HL-60 (cell line): ENCODE data around the gene CCDC142.

Source experiments
- DNase-seq, 2 experiments: peaks; one replicate each; pipeline ENCODE4 v3.0.0-alpha.2; 2010 to 2020; ENCODE audit warnings: low read depth in 1 of 2, low spot score in 1 of 2
- H3K27ac ChIP-seq: fragments of 250-450 bp; sonication (Bioruptor Pico); replicated peaks from 2 replicates; pipeline ENCODE4 v1.5.1; 2020; ENCODE audit warnings: mild to moderate bottlenecking, moderate library complexity
- H3K27me3 ChIP-seq: fragments of 250-450 bp; sonication (Bioruptor Pico); 2 replicates; pipeline ENCODE4 v1.5.1; 2021; ENCODE audit warnings: mild to moderate bottlenecking, moderate library complexity; ENCODE audit not compliant: insufficient read depth, poor library complexity, severe bottlenecking
- H3K4me3 ChIP-seq: replicated peaks from 2 replicates; pipeline ENCODE4 v1.5.1; 2011; ENCODE audit warnings: mild to moderate bottlenecking, control low read depth, low read length; ENCODE audit not compliant: insufficient read depth
- CTCF ChIP-seq: IDR thresholded peaks from one replicate; pipeline ENCODE4 v1.5.1; 2011; ENCODE audit warnings: low read length, control low read depth, inconsistent platforms; ENCODE audit not compliant: insufficient read depth
- GABPA ChIP-seq: IDR thresholded peaks from 2 replicates; pipeline ENCODE4 v1.6.1; 2012; ENCODE audit warnings: low read depth
- POLR2AphosphoS5 ChIP-seq: IDR thresholded peaks from 2 replicates; pipeline ENCODE4 v1.6.1; 2012; ENCODE audit warnings: low read depth
- REST ChIP-seq: IDR thresholded peaks from 2 replicates; pipeline ENCODE4 v1.6.1; 2012; ENCODE audit warnings: low read depth; ENCODE audit not compliant: insufficient replicate concordance
- SPI1 ChIP-seq: IDR thresholded peaks from 2 replicates; pipeline ENCODE4 v1.6.1; 2012; ENCODE audit warnings: low read depth, mild to moderate bottlenecking, borderline replicate concordance

Gene CCDC142

GRCh38 chr2:74425523-74425922, 57.3 kb downstream of the CCDC142 start:
- DNase-seq = no peak
- Histone ChIP-seq H3K27ac (no peak overlapping the region), H3K4me3 (no peak overlapping the region), H3K27me3 (no peaks in the 10 kb centered on the region)
- TF ChIP-seq GABPA (no peak), REST (no peak)

GRCh38 chr2:74424995-74425406, 57.8 kb downstream of the CCDC142 start:
- Histone ChIP-seq H3K27me3 (no peaks in the 10 kb centered on the region), H3K27ac (no peak overlapping the region), H3K4me3 (no peak overlapping the region)
- TF ChIP-seq SPI1 (no peak), GABPA (no peak), CTCF (no peak), POLR2AphosphoS5 (no peak), REST (no peak)
- DNase-seq = no peak

- DNase-seq = no peak
- Histone ChIP-seq H3K27me3 (peaks cover 2% of the 10 kb centered on the region), H3K4me3 (no peak overlapping the region), H3K27ac (no peak overlapping the region)
- no peak for TF ChIP-seq SPI1
- no peak for TF ChIP-seq POLR2AphosphoS5
- TF ChIP-seq GABPA = no peak
- TF ChIP-seq CTCF = no peak
- no peak for TF ChIP-seq REST
Measured at GRCh38 chr2:74424139-74424992, 58.4 kb downstream of the CCDC142 start.
